ENCODE data around the gene HOXA13. TPM values are rescaled to one million over a fixed set of nuclear protein-coding genes. Genes with fewer than 3 reads are reported as not detected.

Gene HOXA13
- total RNA-seq: not detected in 2 replicates
- not detected in 2 replicates for polyA plus RNA-seq

DNA sequence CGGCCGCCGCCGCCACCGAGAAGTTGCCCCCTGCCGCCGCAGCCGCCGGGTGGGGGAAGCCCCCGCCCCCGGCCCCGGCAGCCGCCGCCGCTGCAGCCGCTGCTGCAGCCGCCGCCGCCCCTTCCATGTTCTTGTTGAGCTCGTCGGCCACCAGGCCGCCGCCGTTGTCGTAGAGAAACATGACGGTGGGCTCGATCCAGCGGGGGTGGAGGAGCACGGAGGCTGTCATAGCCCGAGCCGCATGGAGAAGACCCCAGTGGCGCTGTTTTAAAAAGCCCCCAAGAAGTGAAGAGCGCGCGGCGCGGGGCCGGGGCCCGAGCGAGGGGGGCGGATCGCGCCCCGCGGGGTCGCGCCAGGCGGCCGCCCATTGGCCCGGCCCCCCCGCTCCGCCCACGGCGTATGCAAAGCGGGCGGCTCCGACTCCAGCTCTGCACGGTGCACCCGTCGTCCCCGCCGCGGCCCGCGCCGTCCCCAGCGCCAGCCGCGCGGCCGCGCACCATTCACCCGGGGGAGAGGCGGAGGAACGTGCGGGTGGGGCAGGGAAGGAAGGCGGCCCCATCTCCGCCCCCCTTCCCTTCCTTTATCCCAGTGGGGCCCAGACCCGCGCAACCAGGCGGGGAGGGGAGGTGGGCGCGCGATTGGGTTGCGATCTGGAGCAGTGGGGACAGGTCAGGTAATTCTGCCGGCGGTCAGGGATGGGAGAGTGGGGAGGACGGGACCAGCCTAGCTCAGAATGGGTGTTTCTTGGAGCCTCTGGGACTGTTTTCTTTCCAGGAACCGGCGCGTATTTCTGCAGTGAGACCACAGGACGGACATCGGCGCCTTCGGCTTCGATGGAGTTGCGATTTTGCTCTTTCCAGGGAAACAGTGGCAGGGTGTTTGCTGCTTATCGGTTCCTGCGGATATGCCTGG is at the start of gene HOXA13:
HOXA13 (minus strand) TSS at position 243 of the 912 bp plus-strand sequence; CDS start at position 229, 14 bp downstream.
- no peaks in the 10 kb centered on the region for H3K4me1 ChIP-seq (ENCODE audit: low read depth)
- peaks cover 98% of the 10 kb centered on the region for H3K27me3 ChIP-seq
- peak within 1 kb of the TSS; percentile 25 for H3K4me3 ChIP-seq
- no peaks in the 10 kb centered on the region for H3K36me3 ChIP-seq
- H3K27ac ChIP-seq: no peak within 1 kb of the TSS
- no peaks in the 10 kb centered on the region for H3K9me3 ChIP-seq (ENCODE audit: low read depth)
- TF ChIP-seq, protein P1, sequence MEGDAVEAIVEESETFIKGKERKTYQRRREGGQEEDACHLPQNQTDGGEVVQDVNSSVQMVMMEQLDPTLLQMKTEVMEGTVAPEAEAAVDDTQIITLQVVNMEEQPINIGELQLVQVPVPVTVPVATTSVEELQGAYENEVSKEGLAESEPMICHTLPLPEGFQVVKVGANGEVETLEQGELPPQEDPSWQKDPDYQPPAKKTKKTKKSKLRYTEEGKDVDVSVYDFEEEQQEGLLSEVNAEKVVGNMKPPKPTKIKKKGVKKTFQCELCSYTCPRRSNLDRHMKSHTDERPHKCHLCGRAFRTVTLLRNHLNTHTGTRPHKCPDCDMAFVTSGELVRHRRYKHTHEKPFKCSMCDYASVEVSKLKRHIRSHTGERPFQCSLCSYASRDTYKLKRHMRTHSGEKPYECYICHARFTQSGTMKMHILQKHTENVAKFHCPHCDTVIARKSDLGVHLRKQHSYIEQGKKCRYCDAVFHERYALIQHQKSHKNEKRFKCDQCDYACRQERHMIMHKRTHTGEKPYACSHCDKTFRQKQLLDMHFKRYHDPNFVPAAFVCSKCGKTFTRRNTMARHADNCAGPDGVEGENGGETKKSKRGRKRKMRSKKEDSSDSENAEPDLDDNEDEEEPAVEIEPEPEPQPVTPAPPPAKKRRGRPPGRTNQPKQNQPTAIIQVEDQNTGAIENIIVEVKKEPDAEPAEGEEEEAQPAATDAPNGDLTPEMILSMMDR (IDR thresholded peaks at IDR 0.05; ENCODE audit: low read depth, low read length): no peak
- peak in 1 of 2 donors; percentile 67 for DNase-seq (ENCODE audit: low read depth in 1 of 2, low spot score in 1 of 2)

DNA sequence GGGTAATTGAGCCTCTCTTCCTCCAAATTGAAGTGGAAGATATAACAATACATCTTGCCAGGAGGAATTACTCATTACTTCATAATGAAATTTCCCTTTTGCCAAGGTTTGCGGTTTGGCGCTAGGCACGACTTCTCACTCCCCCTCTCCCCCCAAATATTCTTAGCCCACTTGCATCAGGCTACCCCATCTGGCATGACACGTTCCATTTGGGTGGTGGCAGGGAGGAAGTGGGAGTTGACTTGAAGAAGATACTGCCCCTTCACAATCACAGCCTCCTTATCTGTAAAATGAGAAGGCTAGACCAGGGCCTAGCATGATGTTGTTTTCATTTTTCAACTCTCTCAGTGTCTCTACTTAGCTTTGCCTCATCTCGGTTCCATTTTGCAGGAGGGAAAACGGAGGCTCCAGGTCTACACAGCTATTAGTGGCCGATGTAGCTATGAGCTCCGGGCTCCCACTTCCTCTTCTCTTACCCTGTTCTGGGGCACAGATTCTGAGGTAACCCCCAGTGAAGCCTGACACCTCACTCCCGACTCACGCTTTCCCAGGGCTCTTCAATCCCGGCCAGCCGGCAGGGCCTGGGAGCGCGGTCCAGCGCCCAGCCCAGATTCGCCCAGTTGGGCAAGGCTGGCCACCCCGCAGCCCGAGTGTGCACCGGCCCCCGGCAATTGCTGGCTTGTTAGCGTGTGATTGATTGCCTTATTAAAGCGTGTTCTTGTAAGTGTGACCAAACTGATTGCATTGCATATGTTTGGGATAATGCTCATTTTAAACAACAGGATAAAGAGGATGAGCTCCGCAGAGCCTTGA is 49.2 kb upstream of the HOXA13 start:
- peak in 1 of 2 donors; percentile 91 for DNase-seq (ENCODE audit: low read depth in 1 of 2, low spot score in 1 of 2)

DNA sequence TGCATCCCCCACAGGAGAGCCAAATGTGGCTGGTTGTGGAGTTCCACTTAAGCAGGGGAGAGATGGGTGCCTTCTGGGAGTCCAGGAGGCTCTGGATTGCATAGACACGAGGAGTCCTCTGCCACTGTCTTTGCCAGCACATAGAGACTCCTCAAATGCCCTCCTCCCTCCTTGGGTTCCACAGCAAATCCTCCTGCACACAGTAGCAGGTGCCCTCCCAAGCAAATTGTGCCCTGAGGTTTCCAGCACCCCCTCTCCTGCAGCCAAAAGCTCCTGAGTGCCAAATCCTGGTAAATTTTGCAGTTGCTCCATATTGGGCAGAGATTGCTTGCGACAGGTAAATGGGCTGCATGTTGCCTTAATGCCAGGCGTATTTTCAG is 48.5 kb upstream of the HOXA13 start:
- TF ChIP-seq, protein P1 (IDR thresholded peaks at IDR 0.05; ENCODE audit: low read depth, low read length): no peak
- H3K27me3 ChIP-seq: peaks cover 100% of the 10 kb centered on the region
- no peaks in the 10 kb centered on the region for H3K36me3 ChIP-seq
- no peak overlapping the region for H3K27ac ChIP-seq
- H3K4me3 ChIP-seq: no peak overlapping the region
- no peak for DNase-seq (ENCODE audit: low read depth in 1 of 2, low spot score in 1 of 2)
- H3K9me3 ChIP-seq (ENCODE audit: low read depth): no peaks in the 10 kb centered on the region
- peaks cover 5% of the 10 kb centered on the region for H3K4me1 ChIP-seq (ENCODE audit: low read depth)

More for the DNA sequence above, 49.2 kb upstream of the HOXA13 start:
- Histone ChIP-seq H3K4me3 (no peak overlapping the region), H3K36me3 (no peaks in the 10 kb centered on the region), H3K27me3 (peaks cover 100% of the 10 kb centered on the region), H3K27ac (no peak overlapping the region), H3K4me1 (ENCODE audit: low read depth) (peaks cover 5% of the 10 kb centered on the region), H3K9me3 (ENCODE audit: low read depth) (no peaks in the 10 kb centered on the region)
- TF ChIP-seq, protein P1 (IDR thresholded peaks at IDR 0.05; ENCODE audit: low read depth, low read length): no peak

DNA sequence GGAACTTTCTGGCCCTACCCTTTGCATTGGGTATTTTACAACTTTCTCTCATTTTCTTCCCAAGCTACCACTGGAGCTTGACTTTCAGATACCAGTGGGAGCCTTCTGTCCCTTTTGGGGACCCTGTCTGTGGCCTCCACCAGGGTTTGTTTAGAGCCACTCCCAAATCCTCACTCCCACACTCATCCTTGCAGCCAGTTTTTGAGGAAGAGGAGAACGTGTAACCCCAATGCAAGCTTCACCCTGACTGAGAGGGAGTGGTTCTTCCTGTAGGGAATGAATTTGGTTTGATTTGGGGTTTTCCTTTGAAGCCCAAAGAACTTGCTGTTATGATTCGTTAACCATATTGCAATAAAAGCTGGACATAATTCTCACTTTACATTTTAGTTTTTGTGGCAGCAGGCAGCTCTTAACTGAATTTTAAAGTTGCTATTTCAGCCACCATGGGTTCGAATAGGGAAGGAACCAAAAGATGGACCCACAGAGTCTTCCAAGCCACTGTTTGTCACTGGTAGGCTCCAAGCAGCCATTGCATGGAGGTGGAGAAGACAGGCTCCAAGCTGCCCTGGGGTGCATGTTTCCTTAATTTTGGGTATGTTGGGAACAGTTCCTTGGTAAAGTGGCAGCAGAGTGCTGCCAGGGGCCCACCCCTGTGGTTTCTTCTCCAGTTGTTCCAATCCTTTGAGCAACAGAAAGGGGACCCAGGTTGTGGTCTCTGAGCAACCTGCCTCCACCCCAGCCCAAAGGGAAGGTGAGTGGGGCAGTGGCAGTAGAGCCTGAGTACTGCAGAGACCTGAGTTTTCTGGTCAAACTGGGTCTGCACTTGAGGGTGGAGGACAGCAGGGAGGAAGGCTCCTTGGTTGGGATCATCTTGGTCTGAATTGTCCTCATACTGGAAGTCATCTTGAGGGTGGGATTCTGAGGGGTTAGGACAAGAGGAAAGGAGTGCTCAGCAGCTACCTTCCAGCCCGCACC is 47.8 kb upstream of the HOXA13 start:
- no peak overlapping the region for H3K4me3 ChIP-seq
- peaks cover 100% of the 10 kb centered on the region for H3K27me3 ChIP-seq
- DNase-seq (ENCODE audit: low read depth in 1 of 2, low spot score in 1 of 2): no peak
- H3K27ac ChIP-seq: no peak overlapping the region
- H3K36me3 ChIP-seq: no peaks in the 10 kb centered on the region
- H3K9me3 ChIP-seq (ENCODE audit: low read depth): no peaks in the 10 kb centered on the region
- TF ChIP-seq, protein P1 (IDR thresholded peaks at IDR 0.05; ENCODE audit: low read depth, low read length): no peak
- H3K4me1 ChIP-seq (ENCODE audit: low read depth): peaks cover 10% of the 10 kb centered on the region

DNA sequence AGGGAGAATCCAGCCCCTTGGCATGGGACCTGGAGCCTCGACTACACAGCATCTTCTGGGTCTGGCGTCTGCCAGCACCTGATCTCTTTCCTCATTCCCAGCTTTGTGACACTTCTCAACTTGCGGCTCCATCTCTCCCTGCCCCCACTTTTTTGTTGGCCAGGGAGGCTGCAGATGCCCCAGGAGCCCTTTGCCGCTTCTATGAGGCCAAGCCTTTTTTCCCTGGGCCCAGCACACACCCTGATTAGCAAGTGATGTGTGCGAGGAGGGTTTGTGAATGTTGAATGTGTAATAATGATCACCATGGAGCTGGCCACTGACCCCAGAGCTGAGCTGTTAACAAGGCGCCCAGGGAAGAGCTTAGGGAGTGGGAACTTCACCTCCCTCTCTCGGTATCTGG is 47.1 kb upstream of the HOXA13 start:
- Histone ChIP-seq H3K9me3 (ENCODE audit: low read depth) (no peaks in the 10 kb centered on the region), H3K36me3 (no peaks in the 10 kb centered on the region), H3K27ac (no peak overlapping the region), H3K4me1 (ENCODE audit: low read depth) (peaks cover 16% of the 10 kb centered on the region), H3K4me3 (no peak overlapping the region), H3K27me3 (peaks cover 100% of the 10 kb centered on the region)
- DNase-seq (ENCODE audit: low read depth in 1 of 2, low spot score in 1 of 2): no peak
- TF ChIP-seq, protein P1 (IDR thresholded peaks at IDR 0.05; ENCODE audit: low read depth, low read length): no peak

All from cardiac muscle cell (in vitro differentiated cells and primary cell).